ENCODE data around the gene HNRNPU. TPM values are rescaled to one million over a fixed set of nuclear protein-coding genes. Genes with fewer than 3 reads are reported as not detected.

Gene HNRNPU
- total and polyA plus RNA-seq, 2 of the 13 experiments (the other 11 are each of a cell fraction or from before 2014, with no cell fraction given), result 101 to 508 TPM

DNA sequence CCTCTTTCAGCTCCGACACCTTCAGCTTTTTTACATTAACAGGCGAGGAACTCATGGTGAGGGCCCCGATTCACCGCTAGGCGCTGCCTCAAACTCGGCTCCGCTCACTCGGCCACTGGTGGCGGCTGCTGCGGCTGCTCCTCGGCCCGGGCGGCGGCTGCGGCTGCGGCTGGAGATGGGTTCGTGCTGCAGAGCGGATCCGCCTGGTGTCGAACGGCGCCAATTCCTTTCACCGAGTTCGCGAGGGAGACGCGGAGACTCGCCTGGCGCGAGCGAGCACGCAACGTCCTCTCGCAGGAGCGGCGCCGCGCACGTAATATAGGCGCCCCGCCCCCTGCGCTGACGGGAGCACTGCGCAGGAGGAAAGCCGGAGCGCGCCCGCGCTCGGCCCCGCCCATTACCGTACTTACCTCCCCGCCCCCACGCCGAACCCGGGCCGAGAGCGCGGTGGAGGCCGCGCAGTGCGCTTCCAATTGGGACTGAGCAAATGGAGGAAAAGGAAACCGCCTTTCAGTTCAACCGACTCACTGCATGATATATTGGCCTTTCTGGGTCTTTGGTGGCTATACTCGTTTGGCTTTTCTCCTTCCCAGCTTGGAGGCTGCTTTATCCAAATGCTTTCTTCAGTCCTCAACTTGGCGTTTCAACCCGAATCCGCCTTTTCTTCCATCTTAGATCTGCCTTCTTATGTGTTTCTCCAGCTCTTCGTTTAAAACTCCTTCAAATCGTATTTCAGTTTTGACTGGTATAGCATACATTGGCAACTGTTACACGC lies at the start of gene HNRNPU (continued):
- TF ChIP-seq, protein P1, sequence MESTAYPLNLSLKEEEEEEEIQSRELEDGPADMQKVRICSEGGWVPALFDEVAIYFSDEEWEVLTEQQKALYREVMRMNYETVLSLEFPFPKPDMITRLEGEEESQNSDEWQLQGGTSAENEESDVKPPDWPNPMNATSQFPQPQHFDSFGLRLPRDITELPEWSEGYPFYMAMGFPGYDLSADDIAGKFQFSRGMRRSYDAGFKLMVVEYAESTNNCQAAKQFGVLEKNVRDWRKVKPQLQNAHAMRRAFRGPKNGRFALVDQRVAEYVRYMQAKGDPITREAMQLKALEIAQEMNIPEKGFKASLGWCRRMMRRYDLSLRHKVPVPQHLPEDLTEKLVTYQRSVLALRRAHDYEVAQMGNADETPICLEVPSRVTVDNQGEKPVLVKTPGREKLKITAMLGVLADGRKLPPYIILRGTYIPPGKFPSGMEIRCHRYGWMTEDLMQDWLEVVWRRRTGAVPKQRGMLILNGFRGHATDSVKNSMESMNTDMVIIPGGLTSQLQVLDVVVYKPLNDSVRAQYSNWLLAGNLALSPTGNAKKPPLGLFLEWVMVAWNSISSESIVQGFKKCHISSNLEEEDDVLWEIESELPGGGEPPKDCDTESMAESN (CRISPR knock-in tag; conservative IDR thresholded peaks at IDR 0.05), result peak; percentile 82; the same call in 1 of the 2 replicates
- TF ChIP-seq YY1 (IDR thresholded peaks at IDR 0.05; ENCODE audit: insufficient read depth, insufficient replicate concordance, low read depth, low read length), result peak; percentile 83
- TF ChIP-seq HNRNPLL (IDR thresholded peaks at IDR 0.05; ENCODE audit: low read depth, low read length, poor library complexity, severe bottlenecking), result peak; percentile 94
- TF ChIP-seq, protein P2, sequence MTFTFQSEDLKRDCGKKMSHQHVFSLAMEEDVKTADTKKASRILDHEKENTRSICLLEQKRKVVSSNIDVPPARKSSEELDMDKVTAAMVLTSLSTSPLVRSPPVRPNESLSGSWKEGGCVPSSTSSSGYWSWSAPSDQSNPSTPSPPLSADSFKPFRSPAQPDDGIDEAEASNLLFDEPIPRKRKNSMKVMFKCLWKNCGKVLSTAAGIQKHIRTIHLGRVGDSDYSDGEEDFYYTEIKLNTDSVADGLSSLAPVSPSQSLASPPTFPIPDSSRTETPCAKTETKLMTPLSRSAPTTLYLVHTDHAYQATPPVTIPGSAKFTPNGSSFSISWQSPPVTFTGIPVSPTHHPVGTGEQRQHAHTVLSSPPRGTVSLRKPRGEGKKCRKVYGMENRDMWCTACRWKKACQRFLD (CRISPR knock-in tag; IDR thresholded peaks at IDR 0.05; ENCODE audit: borderline replicate concordance), result 0 out of 2 replicates have a peak, but pooled peaks have one; percentile 25
- TF ChIP-seq, protein P3, sequence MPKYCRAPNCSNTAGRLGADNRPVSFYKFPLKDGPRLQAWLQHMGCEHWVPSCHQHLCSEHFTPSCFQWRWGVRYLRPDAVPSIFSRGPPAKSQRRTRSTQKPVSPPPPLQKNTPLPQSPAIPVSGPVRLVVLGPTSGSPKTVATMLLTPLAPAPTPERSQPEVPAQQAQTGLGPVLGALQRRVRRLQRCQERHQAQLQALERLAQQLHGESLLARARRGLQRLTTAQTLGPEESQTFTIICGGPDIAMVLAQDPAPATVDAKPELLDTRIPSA (CRISPR knock-in tag; IDR thresholded peaks at IDR 0.05; ENCODE audit: borderline replicate concordance), result no peak; the same call in 1 of the 2 replicates
- 0 out of 2 replicates have a peak, but pooled peaks have one; percentile 28 for TF ChIP-seq ZBTB21 (CRISPR knock-in tag; IDR thresholded peaks at IDR 0.05)
- peak; percentile 41; the same call in 1 of the 2 replicates for TF ChIP-seq CHD2 (IDR thresholded peaks at IDR 0.05; ENCODE audit: low read depth, low read length)
- TF ChIP-seq U2AF2 (IDR thresholded peaks at IDR 0.05; ENCODE audit: low read depth, low read length), result no peak
- TF ChIP-seq, protein P4, sequence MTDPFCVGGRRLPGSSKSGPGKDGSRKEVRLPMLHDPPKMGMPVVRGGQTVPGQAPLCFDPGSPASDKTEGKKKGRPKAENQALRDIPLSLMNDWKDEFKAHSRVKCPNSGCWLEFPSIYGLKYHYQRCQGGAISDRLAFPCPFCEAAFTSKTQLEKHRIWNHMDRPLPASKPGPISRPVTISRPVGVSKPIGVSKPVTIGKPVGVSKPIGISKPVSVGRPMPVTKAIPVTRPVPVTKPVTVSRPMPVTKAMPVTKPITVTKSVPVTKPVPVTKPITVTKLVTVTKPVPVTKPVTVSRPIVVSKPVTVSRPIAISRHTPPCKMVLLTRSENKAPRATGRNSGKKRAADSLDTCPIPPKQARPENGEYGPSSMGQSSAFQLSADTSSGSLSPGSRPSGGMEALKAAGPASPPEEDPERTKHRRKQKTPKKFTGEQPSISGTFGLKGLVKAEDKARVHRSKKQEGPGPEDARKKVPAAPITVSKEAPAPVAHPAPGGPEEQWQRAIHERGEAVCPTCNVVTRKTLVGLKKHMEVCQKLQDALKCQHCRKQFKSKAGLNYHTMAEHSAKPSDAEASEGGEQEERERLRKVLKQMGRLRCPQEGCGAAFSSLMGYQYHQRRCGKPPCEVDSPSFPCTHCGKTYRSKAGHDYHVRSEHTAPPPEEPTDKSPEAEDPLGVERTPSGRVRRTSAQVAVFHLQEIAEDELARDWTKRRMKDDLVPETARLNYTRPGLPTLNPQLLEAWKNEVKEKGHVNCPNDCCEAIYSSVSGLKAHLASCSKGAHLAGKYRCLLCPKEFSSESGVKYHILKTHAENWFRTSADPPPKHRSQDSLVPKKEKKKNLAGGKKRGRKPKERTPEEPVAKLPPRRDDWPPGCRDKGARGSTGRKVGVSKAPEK (CRISPR knock-in tag; IDR thresholded peaks at IDR 0.05; ENCODE audit: borderline replicate concordance), result no peak
- 0 out of 2 replicates have a peak, but pooled peaks have one; percentile 63 for TF ChIP-seq CBFB (CRISPR knock-in tag; IDR thresholded peaks at IDR 0.05)
- TF ChIP-seq, protein P5, sequence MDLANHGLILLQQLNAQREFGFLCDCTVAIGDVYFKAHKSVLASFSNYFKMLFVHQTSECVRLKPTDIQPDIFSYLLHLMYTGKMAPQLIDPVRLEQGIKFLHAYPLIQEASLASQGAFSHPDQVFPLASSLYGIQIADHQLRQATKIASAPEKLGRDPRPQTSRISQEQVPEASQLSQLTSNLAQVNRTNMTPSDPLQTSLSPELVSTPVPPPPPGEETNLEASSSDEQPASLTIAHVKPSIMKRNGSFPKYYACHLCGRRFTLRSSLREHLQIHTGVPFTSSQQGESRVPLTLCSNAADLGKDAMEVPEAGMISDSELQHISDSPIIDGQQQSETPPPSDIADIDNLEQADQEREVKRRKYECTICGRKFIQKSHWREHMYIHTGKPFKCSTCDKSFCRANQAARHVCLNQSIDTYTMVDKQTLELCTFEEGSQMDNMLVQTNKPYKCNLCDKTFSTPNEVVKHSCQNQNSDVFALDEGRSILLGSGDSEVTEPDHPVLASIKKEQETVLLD (CRISPR knock-in tag; IDR thresholded peaks at IDR 0.05; ENCODE audit: low read depth), result peak; percentile 87
- TF ChIP-seq KLF15 (CRISPR knock-in tag; IDR thresholded peaks at IDR 0.05; ENCODE audit: borderline replicate concordance), result peak; percentile 61
- TF ChIP-seq BRD4 (CRISPR knock-in tag; IDR thresholded peaks at IDR 0.05), result peak; percentile 87

Measured in HepG2 (cell line).